Caco-2 (cell line): ENCODE results near the gene STAG1. TPM values are rescaled to one million over a fixed set of nuclear protein-coding genes. Genes with fewer than 3 reads are reported as not detected.
"Not testable (repeated sequence)": the region's sequence is repeated elsewhere in the genome, so short reads cannot be mapped to it uniquely, and the experiment has no call there.

Source experiments
- BruUV-seq: library from RNA; stranded (reverse); fragments of 400-500 nt; replicated peaks from 2 replicates; lab custom pipeline; 2021; lab: Mats Ljungman, UMichigan
- CTCF ChIA-PET: fragments of 300-600 bp; sonication (Branson Sonifier 250); formaldehyde crosslinking; loops from one replicate; lab custom pipeline; 2022; ENCODE audit warnings: antibody characterized with exemption; lab: Charles Lee
- POLR2A ChIA-PET: fragments of 300-600 bp; sonication (Branson Sonifier 250); formaldehyde crosslinking; loops from one replicate; lab custom pipeline; 2022; ENCODE audit warnings: antibody characterized with exemption; lab: Charles Lee
- DNase-seq, 2 experiments: peaks; one replicate each; pipeline versions ENCODE4 v3.0.0 to v3.0.0-alpha.2; 2020 to 2022
- H3K27me3 ChIP-seq: replicated peaks from 2 replicates; pipeline ENCODE4 v1.6.0; 2011; ENCODE audit warnings: low read length; ENCODE audit not compliant: control insufficient read depth, insufficient read depth
- H3K36me3 ChIP-seq: 2 replicates; pipeline ENCODE4 v1.5.1; 2011; ENCODE audit warnings: low read length; ENCODE audit not compliant: control insufficient read depth, insufficient read depth
- H3K4me1 ChIP-seq: fragments of 250-450 bp; sonication (Bioruptor Pico); 2 replicates; pipeline ENCODE4 v1.5.1; 2020; ENCODE audit warnings: mild to moderate bottlenecking
- H3K4me3 ChIP-seq: 2 replicates; pipeline ENCODE4 v1.5.1; 2011; ENCODE audit warnings: low read depth, mild to moderate bottlenecking, control low read depth, low read length
- H3K9me3 ChIP-seq: fragments of 250-450 bp; sonication (Bioruptor Pico); 2 replicates; pipeline ENCODE4 v1.5.1; 2020; ENCODE audit warnings: mild to moderate bottlenecking, moderate library complexity
- H3K27ac Mint-ChIP-seq: one replicate; pipeline ENCODE4 v1.8.0; 2022; ENCODE audit warnings: mixed read lengths; ENCODE audit not compliant: unreplicated experiment
- H3K27me3 Mint-ChIP-seq: one replicate; pipeline ENCODE4 v1.8.0; 2022; ENCODE audit warnings: mixed read lengths; ENCODE audit not compliant: insufficient read depth, unreplicated experiment
- H3K36me3 Mint-ChIP-seq: one replicate; pipeline ENCODE4 v1.8.0; 2022; ENCODE audit warnings: mild to moderate bottlenecking, mixed read lengths; ENCODE audit not compliant: insufficient read depth, unreplicated experiment
- H3K4me1 Mint-ChIP-seq: one replicate; pipeline ENCODE4 v1.8.0; 2022; ENCODE audit warnings: low read depth, mixed read lengths; ENCODE audit not compliant: unreplicated experiment
- H3K4me3 Mint-ChIP-seq: one replicate; pipeline ENCODE4 v1.8.0; 2022; ENCODE audit warnings: mild to moderate bottlenecking, moderate library complexity, mixed read lengths; ENCODE audit not compliant: unreplicated experiment
- H3K9me3 Mint-ChIP-seq: one replicate; pipeline ENCODE4 v1.8.0; 2022; ENCODE audit warnings: mixed read lengths; ENCODE audit not compliant: unreplicated experiment
- CTCF ChIP-seq, 2 experiments: fragments of 200-600 bp in 1 of 2; IDR thresholded peaks; 1 replicate in 1 of 2; 2 replicates in 1 of 2; pipeline versions ENCODE4 v1.5.1 to v1.8.0; 2011 to 2022; ENCODE audit warnings: antibody characterized with exemption in 1 of 2, control low read depth in 1 of 2, inconsistent platforms in 1 of 2, low read depth in 1 of 2, low read length in 1 of 2, mild to moderate bottlenecking in 1 of 2, moderate library complexity in 1 of 2; ENCODE audit not compliant: insufficient read depth in 1 of 2, severe bottlenecking in 1 of 2, unreplicated experiment in 1 of 2
- intact Hi-C: fragments of 100-400 bp; cut with micrococcal nuclease; formaldehyde crosslinking; loops from one replicate; pipeline ENCODE4 v1.10.0; 2022; ENCODE audit not compliant: unreplicated experiment
- total RNA-seq: library from RNA; stranded (reverse); gene quantifications from 2 replicates; pipeline ENCODE4 v1.2.3, GENCODE V29; 2022

The STAG1 gene
- total RNA-seq, 1 experiment from 2014 or later = 37.5 TPM

- H3K9me3 Mint-ChIP-seq = no peaks in the 10 kb centered on the region
- no peaks in the 10 kb centered on the region; the same call in 1 of the 2 replicates for H3K9me3 ChIP-seq
- no peaks in the 10 kb centered on the region for H3K36me3 ChIP-seq
- no peak overlapping the region for H3K4me3 Mint-ChIP-seq
- no TSS peak for BruUV-seq
- H3K27me3 ChIP-seq = no peaks in the 10 kb centered on the region
- ChIA-PET CTCF (no interaction called here), POLR2A (no interaction called here)
- no peak for TF ChIP-seq CTCF (IDR thresholded peaks at IDR 0.05; ENCODE audit: insufficient read depth in 1 of 2, low read depth in 1 of 2, low read length in 1 of 2, severe bottlenecking in 1 of 2, unreplicated experiment in 1 of 2)
- intact Hi-C loops = no loop called here
- no peaks in the 10 kb centered on the region for H3K27me3 Mint-ChIP-seq
- no peak overlapping the region for H3K27ac Mint-ChIP-seq
- H3K36me3 Mint-ChIP-seq = peaks cover 28% of the 10 kb centered on the region
- H3K4me1 Mint-ChIP-seq = no peaks in the 10 kb centered on the region
- DNase-seq = no peak
- H3K4me3 ChIP-seq = no peak overlapping the region
- no peaks in the 10 kb centered on the region for H3K4me1 ChIP-seq
These were observed 374.2 kb downstream of the STAG1 start for GRCh38 chr3:136378011-136378410.

- H3K9me3 Mint-ChIP-seq = no peaks in the 10 kb centered on the region
- POLR2A ChIA-PET = no interaction called here
- no peak for DNase-seq
- no peak overlapping the region for H3K4me3 Mint-ChIP-seq
- BruUV-seq = no TSS peak
- H3K27me3 ChIP-seq = no peaks in the 10 kb centered on the region
- CTCF ChIA-PET = no interaction called here
- H3K27ac Mint-ChIP-seq = no peak overlapping the region
- peaks cover 33% of the 10 kb centered on the region for H3K36me3 Mint-ChIP-seq
- no peaks in the 10 kb centered on the region for H3K4me1 Mint-ChIP-seq
- H3K27me3 Mint-ChIP-seq = no peaks in the 10 kb centered on the region
- H3K9me3 ChIP-seq = no peaks in the 10 kb centered on the region; the same call in 1 of the 2 replicates
- no peaks in the 10 kb centered on the region for H3K36me3 ChIP-seq
- no peaks in the 10 kb centered on the region for H3K4me1 ChIP-seq
- H3K4me3 ChIP-seq = no peak overlapping the region
- intact Hi-C loops = no loop called here
- TF ChIP-seq CTCF (IDR thresholded peaks at IDR 0.05; ENCODE audit: insufficient read depth in 1 of 2, low read depth in 1 of 2, low read length in 1 of 2, severe bottlenecking in 1 of 2, unreplicated experiment in 1 of 2) = no peak
These were observed 374.7 kb downstream of the STAG1 start for GRCh38 chr3:136377508-136377907.

GRCh38 chr3:136375800-136376199 lies 376.4 kb downstream of the STAG1 start:
- BruUV-seq, H3K4me1 ChIP-seq, H3K27me3 ChIP-seq, H3K27me3 Mint-ChIP-seq, intact Hi-C loops, H3K9me3 ChIP-seq, DNase-seq, POLR2A ChIA-PET, H3K4me3 ChIP-seq, H3K27ac Mint-ChIP-seq, H3K4me3 Mint-ChIP-seq, H3K4me1 Mint-ChIP-seq, H3K36me3 ChIP-seq, CTCF ChIA-PET, H3K9me3 Mint-ChIP-seq: not testable (repeated sequence)
- peaks cover 39% of the 10 kb centered on the region for H3K36me3 Mint-ChIP-seq

- BruUV-seq = no TSS peak
- DNase-seq = no peak
- Mint-ChIP-seq H3K4me1 (no peaks in the 10 kb centered on the region), H3K36me3 (peaks cover 16% of the 10 kb centered on the region), H3K27me3 (no peaks in the 10 kb centered on the region), H3K27ac (no peak overlapping the region), H3K4me3 (no peak overlapping the region), H3K9me3 (no peaks in the 10 kb centered on the region)
- intact Hi-C loops = no loop called here
- ChIA-PET CTCF (interaction anchor here (0.5 to 0.7 kb wide), 2 partner anchors 287 to 290 kb away, joined by 3 to 4 read pairs; no protein-coding TSS in a partner anchor), POLR2A (no interaction called here)
- TF ChIP-seq CTCF (IDR thresholded peaks at IDR 0.05; ENCODE audit: insufficient read depth in 1 of 2, low read depth in 1 of 2, low read length in 1 of 2, severe bottlenecking in 1 of 2, unreplicated experiment in 1 of 2) = no peak
- H3K36me3 ChIP-seq = no peaks in the 10 kb centered on the region; the same call in 1 of the 2 replicates
- no peaks in the 10 kb centered on the region for H3K9me3 ChIP-seq
- no peaks in the 10 kb centered on the region for H3K27me3 ChIP-seq
- H3K4me3 ChIP-seq = no peak overlapping the region
- H3K4me1 ChIP-seq = no peaks in the 10 kb centered on the region
These were observed 385.9 kb downstream of the STAG1 start for GRCh38 chr3:136366289-136366688.
